Activated CD4-positive, alpha-beta T cell treated with anti-CD3 and anti-CD28 coated beads for 24 hours (primary cell): ENCODE results near the gene IGFBP5.

Experiments
- DNase-seq, 2 donors: peaks; one replicate each; pipeline ENCODE4 v3.0.0-alpha.2; 2020; ENCODE audit warnings: low read depth in 2 of 2

IGFBP5 gene

GRCh38 chr2:216644842-216645635 is 50.3 kb downstream of the IGFBP5 start:
- DNase-seq = no peak

- no peak for DNase-seq
Measured at GRCh38 chr2:216643986-216644659, 51.2 kb downstream of the IGFBP5 start.

GRCh38 chr2:216637472-216637871 is 57.9 kb downstream of the IGFBP5 start:
- DNase-seq = no peak

GRCh38 chr2:216636551-216637450 is 58.5 kb downstream of the IGFBP5 start:
- DNase-seq = no peak

GRCh38 chr2:216635701-216636550 is 59.4 kb downstream of the IGFBP5 start:
- no peak for DNase-seq

GRCh38 chr2:216635171-216635570 is 60.2 kb downstream of the IGFBP5 start:
- no peak for DNase-seq

GRCh38 chr2:216634370-216635148 is 60.8 kb downstream of the IGFBP5 start:
- no peak for DNase-seq

GRCh38 chr2:216633616-216634369 is 61.6 kb downstream of the IGFBP5 start:
- DNase-seq = no peak

GRCh38 chr2:216632952-216633615 is 62.3 kb downstream of the IGFBP5 start, which contains the start of gene IGFBP2:
TSS of gene IGFBP2 (plus strand) at chr2:216633420. CDS start at chr2:216633524, 104 bp downstream.
- peak in 1 of 2 donors; percentile 35 for DNase-seq

- no peak for DNase-seq
Measured at GRCh38 chr2:216632346-216632951, 62.9 kb downstream of the IGFBP5 start.

- no peak for DNase-seq
Measured at GRCh38 chr2:216629784-216630183, 65.6 kb downstream of the IGFBP5 start.

GRCh38 chr2:216626875-216627245 is 68.5 kb downstream of the IGFBP5 start:
- DNase-seq = no peak

GRCh38 chr2:216626168-216626874 is 69.0 kb downstream of the IGFBP5 start:
- DNase-seq = no peak

GRCh38 chr2:216624251-216624650 is 71.1 kb downstream of the IGFBP5 start:
- DNase-seq = no peak

- DNase-seq = no peak
Measured at GRCh38 chr2:216622526-216622925, 72.8 kb downstream of the IGFBP5 start.
